PFSK-1 (cell line): Measurements from ENCODE around the gene LRRC30.

ENCODE experiments used
- POLR2AphosphoS5 ChIP-seq: IDR thresholded peaks from 2 replicates; pipeline ENCODE4 v1.6.1; 2012; ENCODE audit warnings: low read depth, mild to moderate bottlenecking, control low read depth, low read length, moderate library complexity
- TF ChIP-seq, protein P1 (sequence below), 2 experiments: IDR thresholded peaks; 2 replicates each; pipeline versions ENCODE4 v1.6.1 to v1.8.0; 2011 to 2012; ENCODE audit warnings: low read depth in 2 of 2, low read length in 2 of 2, control low read depth in 1 of 2, inconsistent platforms in 1 of 2, mild to moderate bottlenecking in 1 of 2, moderate library complexity in 1 of 2; ENCODE audit not compliant: insufficient read depth in 1 of 2

DNA sequence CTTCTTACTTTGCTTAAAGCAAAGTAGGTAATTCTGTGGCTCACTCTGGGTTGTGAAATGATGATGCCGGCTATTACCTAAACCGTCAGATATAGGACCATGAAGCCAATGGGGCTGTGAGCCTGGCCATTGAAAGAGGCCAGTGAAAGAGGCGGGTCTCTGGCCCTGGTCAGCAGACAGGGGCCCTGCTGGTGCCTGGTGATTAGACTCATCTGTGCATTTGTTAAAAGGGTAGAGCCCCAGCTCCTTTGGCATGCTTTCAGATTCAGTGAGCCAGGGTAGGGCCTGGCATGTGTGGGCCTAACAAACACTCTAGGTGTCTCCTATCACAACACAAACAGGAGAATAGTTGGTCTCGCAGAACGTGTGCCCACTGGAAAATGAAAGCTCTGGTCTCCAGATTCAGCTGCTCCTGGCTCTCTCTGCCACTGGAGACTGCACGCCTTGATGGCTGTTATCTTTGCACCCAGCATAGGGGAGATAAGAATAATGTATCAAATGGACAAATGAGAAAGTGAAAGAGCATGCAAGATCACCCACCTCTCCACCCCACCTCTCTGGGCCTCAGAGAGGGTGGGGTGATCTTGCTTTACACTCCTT, 6.9 kb downstream of the LRRC30 start:
- TF ChIP-seq, protein P1, sequence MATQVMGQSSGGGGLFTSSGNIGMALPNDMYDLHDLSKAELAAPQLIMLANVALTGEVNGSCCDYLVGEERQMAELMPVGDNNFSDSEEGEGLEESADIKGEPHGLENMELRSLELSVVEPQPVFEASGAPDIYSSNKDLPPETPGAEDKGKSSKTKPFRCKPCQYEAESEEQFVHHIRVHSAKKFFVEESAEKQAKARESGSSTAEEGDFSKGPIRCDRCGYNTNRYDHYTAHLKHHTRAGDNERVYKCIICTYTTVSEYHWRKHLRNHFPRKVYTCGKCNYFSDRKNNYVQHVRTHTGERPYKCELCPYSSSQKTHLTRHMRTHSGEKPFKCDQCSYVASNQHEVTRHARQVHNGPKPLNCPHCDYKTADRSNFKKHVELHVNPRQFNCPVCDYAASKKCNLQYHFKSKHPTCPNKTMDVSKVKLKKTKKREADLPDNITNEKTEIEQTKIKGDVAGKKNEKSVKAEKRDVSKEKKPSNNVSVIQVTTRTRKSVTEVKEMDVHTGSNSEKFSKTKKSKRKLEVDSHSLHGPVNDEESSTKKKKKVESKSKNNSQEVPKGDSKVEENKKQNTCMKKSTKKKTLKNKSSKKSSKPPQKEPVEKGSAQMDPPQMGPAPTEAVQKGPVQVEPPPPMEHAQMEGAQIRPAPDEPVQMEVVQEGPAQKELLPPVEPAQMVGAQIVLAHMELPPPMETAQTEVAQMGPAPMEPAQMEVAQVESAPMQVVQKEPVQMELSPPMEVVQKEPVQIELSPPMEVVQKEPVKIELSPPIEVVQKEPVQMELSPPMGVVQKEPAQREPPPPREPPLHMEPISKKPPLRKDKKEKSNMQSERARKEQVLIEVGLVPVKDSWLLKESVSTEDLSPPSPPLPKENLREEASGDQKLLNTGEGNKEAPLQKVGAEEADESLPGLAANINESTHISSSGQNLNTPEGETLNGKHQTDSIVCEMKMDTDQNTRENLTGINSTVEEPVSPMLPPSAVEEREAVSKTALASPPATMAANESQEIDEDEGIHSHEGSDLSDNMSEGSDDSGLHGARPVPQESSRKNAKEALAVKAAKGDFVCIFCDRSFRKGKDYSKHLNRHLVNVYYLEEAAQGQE (IDR thresholded peaks at IDR 0.05; ENCODE audit: insufficient read depth in 1 of 2, low read depth in 2 of 2, low read length in 2 of 2): no peak
- TF ChIP-seq POLR2AphosphoS5: no peak
